Stimulated activated CD4-positive, alpha-beta T cell treated with anti-CD3 and anti-CD28 coated beads, Interleukin-2, amount 100 ng/mL, for 24 hours (primary cell): ENCODE measurements around the gene TNFRSF1B.

Experiments used
- DNase-seq, 2 donors: peaks; one replicate each; pipeline ENCODE4 v3.0.0-alpha.2; 2020

TNFRSF1B gene

DNA sequence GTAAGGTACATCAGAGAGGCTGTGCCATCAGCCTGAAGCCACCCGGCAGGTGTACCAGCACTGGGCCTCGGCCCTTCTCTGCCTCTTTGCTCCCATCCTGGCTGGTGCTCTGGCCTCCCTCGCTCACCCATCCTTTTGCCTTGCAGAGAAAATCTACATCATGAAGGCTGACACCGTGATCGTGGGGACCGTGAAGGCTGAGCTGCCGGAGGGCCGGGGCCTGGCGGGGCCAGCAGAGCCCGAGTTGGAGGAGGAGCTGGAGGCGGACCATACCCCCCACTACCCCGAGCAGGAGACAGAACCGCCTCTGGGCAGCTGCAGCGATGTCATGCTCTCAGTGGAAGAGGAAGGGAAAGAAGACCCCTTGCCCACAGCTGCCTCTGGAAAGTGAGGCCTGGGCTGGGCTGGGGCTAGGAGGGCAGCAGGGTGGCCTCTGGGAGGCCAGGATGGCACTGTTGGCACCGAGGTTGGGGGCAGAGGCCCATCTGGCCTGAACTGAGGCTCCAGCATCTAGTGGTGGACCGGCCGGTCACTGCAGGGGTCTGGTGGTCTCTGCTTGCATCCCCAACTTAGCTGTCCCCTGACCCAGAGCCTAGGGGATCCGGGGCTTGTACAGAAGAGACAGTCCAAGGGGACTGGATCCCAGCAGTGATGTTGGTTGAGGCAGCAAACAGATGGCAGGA lies 24.5 kb upstream of the TNFRSF1B start:
- no peak for DNase-seq

GRCh38 chr1:12142891-12143630 lies 23.7 kb upstream of the TNFRSF1B start:
- DNase-seq: no peak

- peak in 1 of 2 donors; percentile 50 for DNase-seq
Measured at GRCh38 chr1:12143631-12144155, 23.1 kb upstream of the TNFRSF1B start.

- no peak for DNase-seq
Measured at GRCh38 chr1:12144236-12144635, 22.6 kb upstream of the TNFRSF1B start.

DNA sequence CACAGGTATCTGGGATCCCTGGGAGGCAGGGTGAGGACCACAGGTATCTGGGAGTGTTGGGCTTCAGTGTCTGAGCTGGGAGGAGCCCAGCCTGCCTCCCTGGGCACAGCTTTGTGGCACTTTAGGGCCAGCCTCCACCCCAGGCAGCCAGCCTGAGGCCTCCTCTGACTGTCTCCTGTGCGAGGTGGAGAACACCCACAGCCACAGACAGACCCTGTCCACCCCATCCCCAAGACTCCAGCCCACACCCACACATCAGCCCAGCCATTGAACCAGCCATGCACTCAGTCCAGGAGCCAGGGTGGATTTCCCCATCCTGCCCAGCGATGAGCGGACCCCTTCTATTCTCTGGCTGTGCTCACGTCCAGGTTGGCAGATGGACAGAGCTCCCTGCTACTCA lies 21.8 kb upstream of the TNFRSF1B start:
- DNase-seq: no peak

DNA sequence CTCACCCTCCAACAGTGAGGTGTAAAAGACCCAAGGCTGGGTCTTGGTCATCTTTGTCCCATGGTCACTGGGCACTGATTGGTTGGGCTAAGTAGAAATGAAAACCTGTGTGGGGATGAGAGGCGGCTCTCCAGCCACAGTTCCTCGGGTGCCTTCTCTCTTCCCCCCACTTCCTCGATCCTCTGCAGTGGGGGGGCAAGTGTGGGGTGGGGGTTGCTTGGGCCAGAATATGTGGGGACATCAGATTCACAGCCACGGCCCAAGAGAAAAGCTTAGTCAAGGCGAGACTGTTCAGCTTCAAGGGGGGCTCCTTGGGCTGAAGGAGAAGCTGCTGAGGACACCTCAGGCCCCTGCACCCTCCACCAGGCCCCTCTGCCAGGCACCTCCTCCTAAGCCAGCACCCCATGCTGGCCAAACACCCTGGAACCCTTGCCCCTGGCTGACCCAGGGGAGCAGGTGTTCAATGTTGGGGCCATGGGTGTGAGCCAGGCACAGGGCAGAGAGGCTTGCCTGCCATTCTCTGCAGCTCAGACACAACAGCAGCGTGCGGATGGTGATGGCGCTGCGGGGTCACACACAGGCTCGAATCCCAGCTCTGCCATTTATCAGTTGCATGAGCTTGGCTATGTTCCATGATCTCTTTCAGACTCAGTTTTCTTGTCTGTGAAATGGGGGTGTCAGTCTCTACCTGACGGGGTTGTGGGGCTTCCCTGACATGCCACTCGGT lies 21.0 kb upstream of the TNFRSF1B start:
- no peak for DNase-seq

DNA sequence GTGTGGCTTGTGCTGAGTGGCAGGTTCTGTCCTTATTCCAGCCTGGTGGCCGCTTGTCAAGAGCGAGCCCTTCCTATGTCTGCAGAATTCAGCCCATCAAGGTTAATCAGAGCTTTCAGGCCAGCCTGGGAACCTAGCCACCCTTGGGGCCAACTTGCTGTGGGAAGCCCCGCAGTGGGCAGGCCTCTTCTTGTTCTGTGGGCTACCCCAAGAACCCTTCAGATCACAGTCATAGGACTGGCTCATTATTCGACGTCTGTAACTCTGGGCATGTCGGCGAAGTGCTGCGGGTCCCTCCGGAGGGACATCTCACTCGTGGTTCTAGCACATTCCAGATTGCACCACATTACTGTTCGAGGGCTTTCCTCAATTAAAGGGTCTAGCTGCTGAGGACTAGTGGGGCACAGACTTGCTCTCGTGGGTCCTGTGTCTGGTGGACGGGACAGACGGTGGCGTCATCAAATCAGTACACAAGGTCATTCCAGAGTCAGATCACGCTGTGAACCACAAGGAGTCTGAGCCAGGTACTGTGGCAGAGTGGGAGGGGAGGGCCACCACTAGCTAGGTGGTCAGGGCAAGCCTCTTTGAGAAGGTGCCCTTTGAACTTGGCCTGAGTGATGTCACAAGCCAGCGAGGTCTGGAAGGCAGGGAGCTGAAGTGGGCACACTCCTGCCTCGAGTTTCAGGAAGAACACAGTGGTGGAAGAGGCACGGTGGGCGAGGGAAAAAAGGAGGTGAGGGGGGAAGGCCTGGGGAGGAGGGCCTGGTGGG lies 20.3 kb upstream of the TNFRSF1B start:
- no peak for DNase-seq

GRCh38 chr1:12147201-12147701 lies 19.5 kb upstream of the TNFRSF1B start:
- no peak for DNase-seq

GRCh38 chr1:12148160-12148957 lies 18.4 kb upstream of the TNFRSF1B start:
- no peak for DNase-seq

DNA sequence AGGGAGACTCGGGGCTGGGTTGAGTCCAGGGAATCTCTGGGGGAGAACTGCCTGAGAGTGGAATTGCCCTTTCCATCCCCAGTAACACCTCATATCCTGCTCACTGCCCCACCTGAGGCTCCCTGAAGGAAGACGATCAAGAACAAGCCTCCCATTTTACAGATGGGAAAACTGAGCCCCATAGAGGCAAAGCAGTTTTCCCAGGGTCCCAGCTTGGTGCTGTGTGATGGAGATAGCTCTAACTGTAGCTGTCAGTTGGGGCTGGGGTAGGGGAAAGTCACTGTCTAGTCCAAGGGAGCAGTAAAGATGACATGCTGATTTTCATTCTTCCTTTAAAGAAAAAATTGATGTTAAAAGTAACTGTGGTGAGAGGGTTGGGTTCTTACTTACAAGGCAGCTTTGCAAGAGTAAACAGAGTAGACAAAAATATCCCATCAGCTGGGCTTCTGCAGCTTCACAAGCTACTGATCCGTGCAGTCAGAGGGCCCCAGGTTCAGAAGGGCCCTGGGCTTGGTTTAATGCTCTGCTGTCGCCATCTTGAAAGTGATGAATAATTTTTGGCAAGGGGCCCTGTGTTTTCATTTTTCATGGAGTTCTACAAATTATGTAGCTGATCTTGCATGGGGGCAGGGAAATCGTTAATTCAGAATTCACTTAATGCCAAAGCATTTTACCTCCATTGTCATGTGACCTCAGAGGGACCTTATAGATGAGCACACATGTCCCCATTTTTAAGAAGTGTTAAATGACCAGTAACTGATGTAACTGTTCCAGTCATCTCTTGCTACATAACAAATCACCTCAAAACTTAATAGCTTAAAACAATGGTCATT lies 17.6 kb upstream of the TNFRSF1B start:
- DNase-seq: no peak

DNA sequence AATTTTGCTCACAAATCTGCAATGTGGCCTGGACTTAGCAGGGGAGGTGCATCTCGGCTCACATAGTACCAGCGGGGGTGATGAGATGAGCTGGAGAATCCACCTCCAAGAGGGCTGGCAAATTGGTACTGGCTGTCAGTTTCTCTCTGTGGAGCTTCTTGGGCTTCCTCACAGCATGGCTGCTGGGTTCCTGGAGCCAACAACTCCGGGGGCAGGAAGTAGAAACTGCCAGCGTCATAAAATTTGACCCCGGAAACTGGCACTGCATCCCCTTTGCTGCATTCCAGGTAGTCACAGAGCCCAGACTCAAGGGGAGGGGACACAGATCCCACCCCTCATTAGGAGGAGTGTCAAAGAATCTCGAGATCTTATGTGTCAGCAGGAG lies 17.0 kb upstream of the TNFRSF1B start:
- DNase-seq: no peak

DNA sequence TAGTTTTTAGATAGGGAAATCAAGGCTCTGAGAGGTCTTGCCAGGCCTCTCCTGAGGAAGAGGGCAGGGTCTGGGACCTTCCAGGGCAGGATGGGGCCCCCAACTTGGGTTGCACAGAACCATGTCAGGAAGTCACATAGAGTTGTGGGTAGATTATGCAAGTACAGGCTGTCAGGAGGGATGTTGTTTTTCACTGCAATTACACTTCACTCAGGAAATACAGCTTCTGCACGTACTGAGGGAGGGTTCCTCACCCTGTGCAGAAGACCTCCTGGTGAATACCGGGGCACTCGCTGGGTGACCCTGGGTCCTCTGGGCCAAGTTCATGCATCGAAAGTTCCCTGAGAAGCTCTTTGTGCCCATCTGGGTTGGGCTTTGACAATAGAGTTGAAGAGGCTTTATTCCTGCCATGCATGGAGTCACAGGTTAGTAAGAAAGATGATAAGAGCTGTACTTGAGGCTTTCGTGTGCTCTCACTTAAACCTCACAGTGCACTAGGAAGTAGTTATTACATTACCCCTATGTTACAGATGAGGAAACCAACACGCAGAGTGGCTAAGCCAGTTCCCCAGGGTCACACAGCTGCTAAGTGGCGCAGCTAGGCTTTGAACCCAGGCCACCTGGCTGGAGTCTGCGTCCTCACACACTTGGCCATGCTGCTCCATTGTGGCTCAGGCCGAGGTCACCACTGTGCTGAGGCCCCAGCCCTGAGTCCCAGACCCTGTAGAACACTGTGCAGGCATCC lies 16.2 kb upstream of the TNFRSF1B start:
- DNase-seq: no peak

DNA sequence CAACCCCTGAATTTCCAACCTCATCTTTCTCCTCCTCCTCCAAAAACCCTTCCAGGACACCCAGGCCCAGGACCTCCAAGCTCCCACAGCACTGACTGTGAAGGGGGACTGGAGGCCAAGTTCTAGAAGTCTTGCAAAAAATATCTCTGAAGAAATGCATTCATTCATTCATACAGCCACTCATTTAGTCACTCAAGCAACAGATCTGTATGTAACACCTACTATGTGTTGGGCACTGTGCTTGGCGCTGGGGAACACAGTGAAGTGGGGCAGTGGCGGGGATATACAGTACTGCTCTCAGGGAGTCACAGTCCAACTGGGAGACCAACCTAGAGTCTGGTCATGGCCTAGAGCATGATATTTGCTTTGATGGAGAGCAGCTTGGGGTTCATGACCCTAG lies 15.3 kb upstream of the TNFRSF1B start:
- no peak for DNase-seq

DNA sequence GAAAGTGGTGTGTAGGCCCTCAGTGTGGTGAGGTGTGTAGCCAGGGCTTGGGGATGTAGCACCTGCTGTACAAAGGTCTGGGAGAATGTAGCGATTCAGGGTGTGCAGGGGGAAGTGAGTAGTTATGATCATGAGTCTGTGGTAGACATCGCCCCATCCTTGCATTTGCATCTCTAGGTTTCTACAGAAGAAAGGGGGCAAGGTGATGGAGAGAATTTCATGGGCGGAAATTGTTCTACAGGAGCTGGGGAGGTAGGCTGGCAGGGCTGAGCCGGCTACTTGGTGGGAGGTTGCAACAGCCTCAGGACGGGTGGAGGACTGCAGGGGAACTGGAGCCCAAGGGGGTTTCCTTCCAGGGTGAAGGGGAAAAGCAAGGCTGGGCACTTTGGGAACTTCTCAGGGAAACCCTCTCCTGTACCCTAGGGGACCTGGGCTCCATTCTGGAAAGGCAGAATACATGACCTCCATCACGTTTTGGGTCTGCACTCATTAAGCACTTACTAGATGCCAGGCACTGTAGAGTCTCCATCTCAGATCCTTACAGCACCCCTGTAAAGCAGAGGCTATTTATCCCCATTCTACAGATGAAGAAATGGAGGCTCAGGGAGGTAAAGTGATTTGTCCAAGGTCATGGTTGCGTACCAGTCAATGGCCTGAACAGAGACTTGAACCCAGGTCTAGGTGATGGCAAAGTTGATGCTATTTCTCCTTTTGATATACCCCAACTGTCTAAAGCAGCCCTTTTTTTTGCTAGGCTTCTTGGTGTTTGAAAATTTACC lies 14.5 kb upstream of the TNFRSF1B start:
- DNase-seq: no peak

DNA sequence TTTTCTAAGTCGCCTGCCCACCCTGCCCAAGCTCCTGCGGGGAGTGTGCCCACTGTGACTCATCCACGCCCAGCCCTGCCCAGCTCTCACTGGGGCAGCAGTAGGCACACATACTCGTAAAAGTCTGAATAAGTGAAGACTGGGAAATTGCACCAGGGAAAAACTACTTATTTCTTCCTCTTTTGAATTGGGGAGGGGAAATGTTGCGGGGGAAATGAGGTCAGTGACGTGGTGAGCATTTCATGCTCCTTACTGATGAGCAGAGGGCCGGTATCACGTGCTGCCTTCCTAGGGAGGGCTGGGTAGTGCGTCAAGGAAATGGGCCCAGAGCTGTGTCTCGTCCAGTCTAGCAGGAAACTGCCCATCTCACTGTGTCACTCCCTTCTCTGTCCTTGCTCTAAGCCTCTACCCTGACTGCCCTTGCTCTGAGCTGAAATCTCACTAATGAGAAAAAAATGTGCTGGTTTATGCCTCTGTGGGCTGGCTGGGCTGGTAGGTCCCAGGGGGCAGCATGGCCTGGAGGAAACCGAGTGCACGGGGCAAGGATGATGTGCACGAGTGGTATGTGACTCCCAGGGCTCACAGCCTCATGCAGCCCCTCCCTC lies 13.5 kb upstream of the TNFRSF1B start:
- no peak for DNase-seq

DNA sequence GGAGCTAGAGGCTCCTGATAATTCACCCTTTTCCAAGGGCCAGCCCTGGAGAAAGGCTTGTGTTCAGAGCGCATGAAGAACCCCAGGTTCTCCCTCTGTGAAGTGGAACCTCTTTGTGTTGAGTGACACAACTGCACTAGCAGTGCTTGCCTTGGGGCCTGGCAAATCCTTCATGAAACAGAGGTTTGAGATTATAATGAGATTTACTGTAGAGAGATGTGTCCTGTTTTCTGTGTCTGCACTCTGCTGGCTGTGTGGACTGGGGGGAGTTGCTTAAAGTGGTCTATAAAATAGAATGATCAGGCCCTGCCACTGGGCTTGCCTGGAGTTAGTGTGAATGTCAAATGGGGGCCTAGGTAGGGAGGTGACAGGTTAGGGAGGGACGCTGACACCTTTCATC lies 11.5 kb upstream of the TNFRSF1B start:
- DNase-seq: no peak

DNA sequence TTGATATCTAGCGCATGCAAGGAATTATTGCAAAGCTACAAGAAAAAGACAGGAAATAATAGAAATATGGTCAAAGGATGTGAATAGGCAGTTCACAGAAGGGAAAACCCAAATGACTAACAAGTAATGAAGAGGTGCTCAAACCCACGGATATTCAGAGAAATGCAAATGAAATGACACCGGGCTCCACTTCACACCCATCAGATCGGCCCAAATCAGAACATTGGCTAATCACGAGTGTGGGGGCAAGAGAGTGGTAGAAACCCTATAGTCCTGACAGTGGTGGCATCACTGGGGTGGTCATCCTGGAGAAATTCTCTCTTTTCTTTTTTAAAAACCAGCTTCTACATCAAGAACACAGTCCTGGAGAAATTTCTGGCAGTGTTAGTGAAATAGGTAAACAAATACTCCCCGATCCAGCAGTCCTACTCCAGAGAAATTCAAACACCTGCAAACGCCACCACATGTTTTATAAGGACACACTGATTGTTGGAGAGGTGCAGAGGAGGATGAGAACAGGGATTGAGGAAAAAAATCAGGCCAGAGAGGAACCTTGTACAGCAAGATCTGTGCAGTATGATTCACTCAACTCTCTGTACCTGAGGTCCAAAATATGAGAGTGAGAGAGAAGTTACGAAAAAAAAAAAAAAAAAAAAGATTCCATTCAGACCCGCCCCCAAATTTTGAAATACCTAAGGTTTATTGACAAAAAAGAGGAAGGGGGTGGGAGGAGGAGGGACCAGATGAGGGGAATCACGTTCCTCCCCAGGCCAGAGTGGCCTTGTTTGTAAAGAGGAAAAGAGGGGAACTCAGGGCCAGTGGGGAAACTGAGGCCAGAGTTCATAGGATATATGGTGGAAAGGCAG lies 9.2 kb upstream of the TNFRSF1B start:
- DNase-seq: peak in 1 of 2 donors; percentile 57
